T-cell (primary cell): Measurements from ENCODE around the gene MEMO1. TPM values are rescaled to one million over a fixed set of nuclear protein-coding genes. Genes with fewer than 3 reads are reported as not detected.
"Not testable (repeated sequence)": the region's sequence is repeated elsewhere in the genome, so short reads cannot be mapped to it uniquely, and the experiment has no call there.

Source experiments
- ATAC-seq, 4 experiments: fragments of 200-7000 bp in 3 of 4; fragments of 150-1000 bp in 1 of 4; cut with Tn5 transposase; replicated peaks in 1 of 4; 1 replicate in 3 of 4; 2 replicates in 1 of 4; pipeline ENCODE4 v1.10.0; 2021; ENCODE audit warnings: moderate library complexity in 3 of 4, mild to moderate bottlenecking in 2 of 4, moderate number of reproducible peaks in 1 of 4
- CTCF ChIA-PET, 2 donors: fragments of 300-600 bp; sonication (Branson Sonifier 250); formaldehyde crosslinking; loops; one replicate each; lab custom pipeline; 2022; ENCODE audit warnings: antibody characterized with exemption in 2 of 2; lab: Charles Lee
- POLR2A ChIA-PET, 2 donors: fragments of 300-600 bp; sonication (Branson Sonifier 250); formaldehyde crosslinking; loops; one replicate each; lab custom pipeline; 2022; ENCODE audit warnings: antibody characterized with exemption in 2 of 2; lab: Charles Lee
- DNase-seq, 35 experiments: peaks; one replicate each; pipeline versions ENCODE4 v3.0.0 to v3.0.0-alpha.2; 2013 to 2023
- H3K27ac ChIP-seq: one replicate; pipeline ENCODE4 v1.5.1; 2013; ENCODE audit warnings: low read length
- H3K27me3 ChIP-seq, 2 experiments: replicated peaks in 1 of 2; 1 replicate in 1 of 2; 2 replicates in 1 of 2; pipeline versions ENCODE4 v1.6.1 to v1.7.0; 2013; ENCODE audit warnings: low read length in 1 of 2, mixed read lengths in 1 of 2; ENCODE audit not compliant: control insufficient read depth in 2 of 2, insufficient read depth in 2 of 2; ENCODE audit errors: extremely low read depth in 1 of 2
- H3K36me3 ChIP-seq, 2 donors: 1 replicate in 1 of 2; 2 replicates in 1 of 2; pipeline versions ENCODE4 v1.6.1 to v1.7.0; 2013; ENCODE audit warnings: low read length in 1 of 2; ENCODE audit not compliant: control insufficient read depth in 2 of 2, insufficient read depth in 1 of 2; ENCODE audit errors: extremely low read depth in 1 of 2
- H3K4me1 ChIP-seq, 2 experiments: 1 replicate in 1 of 2; 2 replicates in 1 of 2; pipeline versions ENCODE4 v1.6.1 to v1.7.0; 2013; ENCODE audit warnings: low read length in 2 of 2, mixed read lengths in 1 of 2; ENCODE audit not compliant: insufficient read depth in 2 of 2, control insufficient read depth in 1 of 2; ENCODE audit errors: extremely low read depth in 1 of 2
- H3K4me3 ChIP-seq, 2 donors: 1 replicate in 1 of 2; 2 replicates in 1 of 2; pipeline versions ENCODE4 v1.5.1 to v1.7.0; 2013; ENCODE audit warnings: mild to moderate bottlenecking in 2 of 2, low read length in 1 of 2, moderate library complexity in 1 of 2; ENCODE audit not compliant: control insufficient read depth in 1 of 2; ENCODE audit errors: extremely low read depth in 1 of 2
- H3K9me3 ChIP-seq: 2 replicates; pipeline ENCODE4 v1.7.0; 2013
- H3K27ac Mint-ChIP-seq, 2 donors: one replicate each; pipeline ENCODE4 v1.8.0; 2020 to 2021; ENCODE audit warnings: mild to moderate bottlenecking in 2 of 2, mixed read lengths in 2 of 2
- H3K27me3 Mint-ChIP-seq, 2 donors: one replicate each; pipeline ENCODE4 v1.8.0; 2021 to 2022; ENCODE audit warnings: mixed read lengths in 2 of 2
- H3K36me3 Mint-ChIP-seq: one replicate; pipeline ENCODE4 v1.8.0; 2021; ENCODE audit warnings: mixed read lengths
- H3K4me1 Mint-ChIP-seq, 3 donors: one replicate each; pipeline ENCODE4 v1.8.0; 2020 to 2022; ENCODE audit warnings: mixed read lengths in 3 of 3, mild to moderate bottlenecking in 1 of 3
- H3K4me3 Mint-ChIP-seq, 3 donors: one replicate each; pipeline ENCODE4 v1.8.0; 2020 to 2022; ENCODE audit warnings: mild to moderate bottlenecking in 3 of 3, mixed read lengths in 3 of 3, moderate library complexity in 3 of 3
- H3K9me3 Mint-ChIP-seq, 3 donors: one replicate each; pipeline ENCODE4 v1.8.0; 2020 to 2022; ENCODE audit warnings: mixed read lengths in 3 of 3
- WGBS: methylation state at CpG from one replicate; pipeline ENCODE4 v1.1.5; 2013; ENCODE audit warnings: missing lambda C conversion rate; ENCODE audit not compliant: insufficient coverage; 5-methylcytosine and 5-hydroxymethylcytosine counted together
- total RNA-seq, 35 experiments: library from RNA in 6 of 35; stranded (reverse) in 6 of 35; fragments of 120-200 nt in 1 of 35; gene quantifications; one replicate each; pipeline versions ENCODE4 v1.2.1 to v1.2.4 and lab custom pipeline; 2013 to 2026

The MEMO1 gene
- total RNA-seq, 5 donors from 2014 or later (not counting 1 experiment from before 2014, with no cell fraction given): 35.0 to 46.3 (median 41.5) TPM

DNA sequence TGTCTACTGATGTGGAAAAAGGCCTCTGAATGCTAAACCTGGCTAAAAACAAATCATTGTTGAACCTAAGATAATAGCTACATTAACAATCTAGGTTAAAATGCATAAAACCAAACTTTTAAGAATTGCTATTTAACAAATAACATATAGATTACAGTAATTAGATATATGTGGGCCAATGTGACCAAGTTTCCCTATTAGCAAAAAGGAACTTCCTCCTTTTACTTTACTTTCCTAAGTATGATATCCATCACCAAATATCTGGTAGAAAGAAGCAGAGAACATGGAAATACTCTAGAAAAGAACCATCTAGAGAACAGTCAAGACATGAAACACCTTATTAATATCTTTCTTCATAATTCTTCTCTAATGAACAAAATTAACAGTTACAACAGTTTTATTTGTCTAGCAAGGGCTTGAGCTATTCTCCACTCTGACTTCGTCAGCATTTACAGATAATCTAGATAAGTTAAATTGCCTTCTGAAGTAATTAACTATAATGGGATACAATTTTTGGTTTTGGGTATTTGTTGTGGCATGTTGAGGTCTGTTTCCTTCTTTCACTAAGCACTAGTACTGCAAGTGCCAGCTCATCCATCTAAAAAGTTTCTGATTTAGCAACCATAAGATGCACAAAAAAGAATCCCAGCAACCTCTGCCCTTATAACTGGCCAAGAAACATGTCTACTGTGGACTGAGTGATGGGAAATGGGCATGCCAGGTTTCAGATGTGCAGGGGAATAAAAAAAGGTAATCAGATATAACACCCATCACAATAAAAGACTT, 53.3 kb downstream of the MEMO1 start:
- no peaks in the 10 kb centered on the region for H3K9me3 Mint-ChIP-seq
- no CpG with 5 or more reads among the region's 1 CpG for WGBS
- Histone ChIP-seq H3K4me3 (no peak overlapping the region), H3K27me3 (no peaks in the 10 kb centered on the region), H3K36me3 (peaks cover 0 to 4% of the 10 kb centered on the region in 2 donors), H3K27ac (peak overlapping the region; percentile 40), H3K9me3 (no peaks in the 10 kb centered on the region), H3K4me1 (peaks cover 8 to 27% of the 10 kb centered on the region in 2 experiments)
- ChIA-PET POLR2A (no interaction called here), CTCF (no interaction called here)
- H3K4me3 Mint-ChIP-seq: peak overlapping the region in 1 of 3 donors; percentile 13
- no peaks in the 10 kb centered on the region for H3K27me3 Mint-ChIP-seq
- DNase-seq (no peak), ATAC-seq (no peak)
- peaks cover 14% of the 10 kb centered on the region for H3K36me3 Mint-ChIP-seq
- peak overlapping the region; percentile 62 to 79 for H3K27ac Mint-ChIP-seq
- peaks cover 38 to 58% (median 53%) of the 10 kb centered on the region in 3 donors for H3K4me1 Mint-ChIP-seq

DNA sequence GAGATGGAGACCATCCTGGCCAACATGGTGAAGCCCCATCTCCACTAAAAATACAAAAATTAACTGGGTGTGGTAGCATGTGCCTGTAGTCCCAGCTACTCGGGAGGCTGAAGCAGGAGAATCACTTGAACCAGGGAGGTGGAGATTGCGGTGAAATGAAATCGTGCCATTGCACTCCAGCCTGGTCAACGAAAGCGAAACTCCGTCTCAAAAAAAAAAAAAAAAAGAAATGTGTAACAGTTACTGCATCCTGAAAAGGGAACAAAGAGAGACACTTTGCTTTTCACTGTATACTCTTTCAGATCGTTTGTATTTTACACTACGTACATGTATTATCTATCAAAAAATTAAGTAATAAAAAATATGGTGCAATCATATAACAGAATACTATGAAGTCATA, 53.9 kb downstream of the MEMO1 start:
- 80% methylated on average over 3 of the region's 8 CpGs for WGBS
- H3K4me3 Mint-ChIP-seq: peak overlapping the region; percentile 41 to 53 (median 48)
- H3K27ac Mint-ChIP-seq: peak overlapping the region in 1 of 2 donors; percentile 44
- H3K27me3 ChIP-seq, ATAC-seq, H3K9me3 Mint-ChIP-seq, CTCF ChIA-PET, H3K27ac ChIP-seq, H3K9me3 ChIP-seq, POLR2A ChIA-PET, H3K27me3 Mint-ChIP-seq, H3K36me3 ChIP-seq, H3K4me3 ChIP-seq: not testable (repeated sequence)
- peak in 1 of 35 experiments; percentile 26 for DNase-seq
- peaks cover 8 to 24% of the 10 kb centered on the region in 2 experiments for H3K4me1 ChIP-seq
- H3K4me1 Mint-ChIP-seq: peaks cover 32 to 51% (median 47%) of the 10 kb centered on the region in 3 donors
- peaks cover 14% of the 10 kb centered on the region for H3K36me3 Mint-ChIP-seq

GRCh38 chr2:31956312-31956711, 54.5 kb downstream of the MEMO1 start:
- ChIA-PET POLR2A (no interaction called here), CTCF (no interaction called here)
- DNase-seq (no peak), ATAC-seq (no peak)
- Mint-ChIP-seq H3K27ac (no peak overlapping the region), H3K27me3 (no peaks in the 10 kb centered on the region), H3K36me3 (peaks cover 14% of the 10 kb centered on the region), H3K4me3 (peak overlapping the region in 2 of 3 donors; percentile 48 to 53), H3K9me3 (no peaks in the 10 kb centered on the region), H3K4me1 (peaks cover 30 to 52% (median 46%) of the 10 kb centered on the region in 3 donors)
- H3K27me3 ChIP-seq: no peaks in the 10 kb centered on the region
- WGBS: no CpG with 5 or more reads among the region's 1 CpG
- H3K4me1 ChIP-seq: peaks cover 8 to 19% of the 10 kb centered on the region in 2 experiments
- peaks cover 0 to 4% of the 10 kb centered on the region in 2 donors for H3K36me3 ChIP-seq
- no peak overlapping the region for H3K27ac ChIP-seq
- no peaks in the 10 kb centered on the region for H3K9me3 ChIP-seq
- no peak overlapping the region for H3K4me3 ChIP-seq

GRCh38 chr2:31953095-31953494, 57.7 kb downstream of the MEMO1 start:
- not testable (repeated sequence) for H3K27ac ChIP-seq, H3K9me3 ChIP-seq, H3K4me3 Mint-ChIP-seq, H3K27me3 ChIP-seq, H3K9me3 Mint-ChIP-seq, DNase-seq, H3K27me3 Mint-ChIP-seq, H3K36me3 ChIP-seq, H3K4me1 ChIP-seq, H3K27ac Mint-ChIP-seq, H3K4me3 ChIP-seq, ATAC-seq
- POLR2A ChIA-PET: interaction anchor here in 1 of 2 donors (0.6 kb wide), 1 partner anchor 85 kb away, joined by 5 read pairs; no protein-coding TSS in a partner anchor
- peaks cover 28 to 37% (median 37%) of the 10 kb centered on the region in 3 donors for H3K4me1 Mint-ChIP-seq
- peaks cover 20% of the 10 kb centered on the region for H3K36me3 Mint-ChIP-seq
- WGBS: 100% methylated on average over 4 of the region's 9 CpGs
- CTCF ChIA-PET: interaction anchor here (0.6 to 0.7 kb wide), 2 partner anchors 10 to 89 kb away, joined by 5 read pairs; no protein-coding TSS in a partner anchor

DNA sequence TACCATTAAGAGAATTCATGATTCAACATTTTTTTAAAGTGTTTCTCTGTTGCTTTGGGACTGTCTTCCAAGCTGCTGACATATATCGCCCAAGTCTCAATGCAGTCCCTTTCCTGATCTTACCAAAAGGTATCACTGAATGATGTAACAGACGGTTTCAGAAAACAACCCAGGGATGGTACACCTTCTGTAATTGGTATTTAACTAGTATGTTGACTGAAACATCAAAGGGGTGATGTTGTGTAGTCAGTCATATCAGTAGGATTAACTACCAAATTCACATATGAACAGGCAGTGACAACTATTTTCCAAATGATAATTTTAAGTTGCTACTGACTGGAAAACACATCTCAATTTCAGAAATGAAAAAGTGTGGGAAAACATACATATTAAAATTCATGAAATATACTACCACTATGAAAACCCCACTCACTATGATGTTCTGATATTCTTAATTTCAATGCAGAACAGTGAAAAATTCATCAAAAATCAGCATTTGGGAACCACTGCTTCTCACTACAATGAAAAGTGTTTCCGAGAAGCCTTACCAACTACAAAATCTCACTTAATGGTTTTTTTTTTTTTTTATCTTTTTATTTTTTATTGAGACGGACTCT, 59.8 kb downstream of the MEMO1 start:
- Histone ChIP-seq H3K4me3 (no peak overlapping the region), H3K9me3 (no peaks in the 10 kb centered on the region), H3K27me3 (no peaks in the 10 kb centered on the region), H3K36me3 (peaks cover 0 to 4% of the 10 kb centered on the region in 2 donors), H3K4me1 (no peaks in the 10 kb centered on the region), H3K27ac (no peak overlapping the region)
- no peak for DNase-seq
- Mint-ChIP-seq H3K4me3 (no peak overlapping the region), H3K27me3 (no peaks in the 10 kb centered on the region), H3K36me3 (peaks cover 15% of the 10 kb centered on the region), H3K4me1 (peaks cover 31 to 39% (median 36%) of the 10 kb centered on the region in 3 donors), H3K9me3 (no peaks in the 10 kb centered on the region), H3K27ac (peak overlapping the region in 1 of 2 donors; percentile 28)
- POLR2A ChIA-PET: interaction anchor here in 1 of 2 donors (0.7 kb wide), 1 partner anchor 18 kb away, joined by 6 read pairs; no protein-coding TSS in a partner anchor
- 80% methylated on average over 1 of the region's 4 CpGs for whole genome bisulfite sequencing
- no peak for ATAC-seq
- CTCF ChIA-PET: no interaction called here

DNA sequence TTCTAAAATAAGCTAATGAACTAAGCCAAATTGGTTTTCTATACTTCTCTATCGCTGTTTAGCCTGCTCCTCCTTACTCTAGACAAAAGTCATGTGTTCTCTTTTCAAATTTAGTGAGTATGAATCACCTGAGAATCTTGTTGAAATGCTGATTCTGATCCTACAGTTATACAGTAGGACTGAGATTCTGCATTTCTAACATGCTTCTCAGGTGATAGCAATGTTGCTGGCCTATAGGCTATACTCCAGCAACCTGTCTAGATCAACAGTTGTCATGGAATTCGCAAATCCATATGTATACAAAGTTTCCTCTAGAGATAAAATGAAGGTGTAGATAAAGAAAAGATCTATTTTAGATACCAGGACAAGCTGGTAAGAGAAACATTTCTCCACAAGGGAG, 62.9 kb downstream of the MEMO1 start:
- ATAC-seq (no peak), DNase-seq (no peak)
- Histone ChIP-seq H3K4me1 (peaks cover 0 to 9% of the 10 kb centered on the region in 2 experiments), H3K9me3 (no peaks in the 10 kb centered on the region), H3K36me3 (no peaks in the 10 kb centered on the region), H3K4me3 (no peak overlapping the region), H3K27ac (no peak overlapping the region), H3K27me3 (no peaks in the 10 kb centered on the region)
- peaks cover 12% of the 10 kb centered on the region for H3K36me3 Mint-ChIP-seq
- ChIA-PET CTCF (no interaction called here), POLR2A (no interaction called here)
- peaks cover 59 to 65% (median 59%) of the 10 kb centered on the region in 3 donors for H3K4me1 Mint-ChIP-seq
- H3K4me3 Mint-ChIP-seq: no peak overlapping the region
- no peak overlapping the region for H3K27ac Mint-ChIP-seq
- no peaks in the 10 kb centered on the region for H3K9me3 Mint-ChIP-seq
- WGBS: no CpG with 5 or more reads among the region's 2 CpGs
- no peaks in the 10 kb centered on the region for H3K27me3 Mint-ChIP-seq
